ENCODE measurements around the gene SEPTIN10. TPM values are rescaled to one million over a fixed set of nuclear protein-coding genes. Genes with fewer than 3 reads are reported as not detected.

The SEPTIN10 gene
- total and polyA plus RNA-seq, 5 donors from 2014 or later: 1.1 to 5.6 (median 4.8) TPM

GRCh38 chr2:109500910-109501309, 112.9 kb downstream of the SEPTIN10 start:
- H3K9me3 ChIP-seq (ENCODE audit: control insufficient read depth in 2 of 2, low read length in 2 of 2): no peaks in the 10 kb centered on the region
- ATAC-seq (ENCODE audit: low read depth in 2 of 2) (no peak), DNase-seq (no peak)
- H3K36me3 Mint-ChIP-seq: peaks cover 6% of the 10 kb centered on the region
- H3K4me1 Mint-ChIP-seq: no peaks in the 10 kb centered on the region
- no peak overlapping the region for H3K4me3 ChIP-seq (ENCODE audit: low read depth, low read length)
- peaks cover 0 to 2% (median 0%) of the 10 kb centered on the region in 7 donors for H3K9me3 Mint-ChIP-seq
- H3K36me3 ChIP-seq (ENCODE audit: control insufficient read depth, insufficient read depth, low read length): no peaks in the 10 kb centered on the region
- H3K4me3 Mint-ChIP-seq: no peak overlapping the region
- H3K27me3 Mint-ChIP-seq: no peaks in the 10 kb centered on the region
- H3K27ac ChIP-seq (ENCODE audit: insufficient read depth, low read length, poor library complexity, severe bottlenecking): no peak overlapping the region
- H3K4me1 ChIP-seq (ENCODE audit: control insufficient read depth, insufficient read depth, low read length, poor library complexity, severe bottlenecking): no peaks in the 10 kb centered on the region
- no peaks in the 10 kb centered on the region for H3K27me3 ChIP-seq (ENCODE audit: control insufficient read depth, insufficient read depth, low read length)
- H3K27ac Mint-ChIP-seq: no peak overlapping the region

GRCh38 chr2:109499566-109499965, 114.2 kb downstream of the SEPTIN10 start:
- Histone ChIP-seq H3K27ac (ENCODE audit: insufficient read depth, low read length, poor library complexity, severe bottlenecking) (no peak overlapping the region), H3K4me3 (ENCODE audit: low read depth, low read length) (no peak overlapping the region), H3K36me3 (ENCODE audit: control insufficient read depth, insufficient read depth, low read length) (no peaks in the 10 kb centered on the region), H3K4me1 (ENCODE audit: control insufficient read depth, insufficient read depth, low read length, poor library complexity, severe bottlenecking) (no peaks in the 10 kb centered on the region), H3K9me3 (ENCODE audit: control insufficient read depth in 2 of 2, low read length in 2 of 2) (no peaks in the 10 kb centered on the region), H3K27me3 (ENCODE audit: control insufficient read depth, insufficient read depth, low read length) (no peaks in the 10 kb centered on the region)
- Mint-ChIP-seq H3K4me3 (no peak overlapping the region), H3K27ac (peak overlapping the region in 1 of 3 donors; percentile 55), H3K9me3 (peaks cover 0 to 2% (median 0%) of the 10 kb centered on the region in 7 donors), H3K4me1 (no peaks in the 10 kb centered on the region), H3K27me3 (no peaks in the 10 kb centered on the region), H3K36me3 (peaks cover 6% of the 10 kb centered on the region)
- DNase-seq: no peak
- no peak for ATAC-seq (ENCODE audit: low read depth in 2 of 2)

- Mint-ChIP-seq H3K27ac (peak overlapping the region in 1 of 3 donors; percentile 88), H3K27me3 (no peaks in the 10 kb centered on the region)
- peak in 1 of 2 donors; percentile 25 for ATAC-seq (ENCODE audit: low read depth in 2 of 2)
Observed at GRCh38 chr2:109498906-109499305, 114.9 kb downstream of the SEPTIN10 start.

GRCh38 chr2:109497911-109498870, 115.6 kb downstream of the SEPTIN10 start:
- Histone ChIP-seq H3K27me3 (ENCODE audit: control insufficient read depth, insufficient read depth, low read length) (no peaks in the 10 kb centered on the region), H3K9me3 (ENCODE audit: control insufficient read depth in 2 of 2, low read length in 2 of 2) (no peaks in the 10 kb centered on the region), H3K27ac (ENCODE audit: insufficient read depth, low read length, poor library complexity, severe bottlenecking) (no peak overlapping the region), H3K4me1 (ENCODE audit: control insufficient read depth, insufficient read depth, low read length, poor library complexity, severe bottlenecking) (no peaks in the 10 kb centered on the region), H3K4me3 (ENCODE audit: low read depth, low read length) (no peak overlapping the region), H3K36me3 (ENCODE audit: control insufficient read depth, insufficient read depth, low read length) (no peaks in the 10 kb centered on the region)
- DNase-seq (no peak), ATAC-seq (ENCODE audit: low read depth in 2 of 2) (no peak)
- no peaks in the 10 kb centered on the region for H3K4me1 Mint-ChIP-seq
- H3K27me3 Mint-ChIP-seq: no peaks in the 10 kb centered on the region
- peaks cover 0 to 2% (median 0%) of the 10 kb centered on the region in 7 donors for H3K9me3 Mint-ChIP-seq
- peak overlapping the region in 2 of 3 donors; percentile 81 to 88 for H3K27ac Mint-ChIP-seq
- H3K36me3 Mint-ChIP-seq: peaks cover 6% of the 10 kb centered on the region
- no peak overlapping the region for H3K4me3 Mint-ChIP-seq

More at GRCh38 chr2:109498906-109499305, 114.9 kb downstream of the SEPTIN10 start:
- Histone ChIP-seq H3K9me3 (ENCODE audit: control insufficient read depth in 2 of 2, low read length in 2 of 2) (no peaks in the 10 kb centered on the region), H3K27me3 (ENCODE audit: control insufficient read depth, insufficient read depth, low read length) (no peaks in the 10 kb centered on the region), H3K4me1 (ENCODE audit: control insufficient read depth, insufficient read depth, low read length, poor library complexity, severe bottlenecking) (no peaks in the 10 kb centered on the region), H3K27ac (ENCODE audit: insufficient read depth, low read length, poor library complexity, severe bottlenecking) (no peak overlapping the region), H3K4me3 (ENCODE audit: low read depth, low read length) (no peak overlapping the region), H3K36me3 (ENCODE audit: control insufficient read depth, insufficient read depth, low read length) (no peaks in the 10 kb centered on the region)
- H3K36me3 Mint-ChIP-seq: peaks cover 6% of the 10 kb centered on the region
- peaks cover 0 to 2% (median 0%) of the 10 kb centered on the region in 7 donors for H3K9me3 Mint-ChIP-seq
- no peaks in the 10 kb centered on the region for H3K4me1 Mint-ChIP-seq
- no peak for DNase-seq
- H3K4me3 Mint-ChIP-seq: no peak overlapping the region

- H3K4me3 Mint-ChIP-seq: no peak overlapping the region
- ATAC-seq (ENCODE audit: low read depth in 2 of 2): no peak
- Histone ChIP-seq H3K36me3 (ENCODE audit: control insufficient read depth, insufficient read depth, low read length) (no peaks in the 10 kb centered on the region), H3K27me3 (ENCODE audit: control insufficient read depth, insufficient read depth, low read length) (no peaks in the 10 kb centered on the region), H3K4me3 (ENCODE audit: low read depth, low read length) (no peak overlapping the region), H3K9me3 (ENCODE audit: control insufficient read depth in 2 of 2, low read length in 2 of 2) (no peaks in the 10 kb centered on the region), H3K4me1 (ENCODE audit: control insufficient read depth, insufficient read depth, low read length, poor library complexity, severe bottlenecking) (no peaks in the 10 kb centered on the region), H3K27ac (ENCODE audit: insufficient read depth, low read length, poor library complexity, severe bottlenecking) (no peak overlapping the region)
- H3K36me3 Mint-ChIP-seq: peaks cover 6% of the 10 kb centered on the region
- H3K9me3 Mint-ChIP-seq: no peaks in the 10 kb centered on the region
- no peaks in the 10 kb centered on the region for H3K27me3 Mint-ChIP-seq
- no peak overlapping the region for H3K27ac Mint-ChIP-seq
- no peaks in the 10 kb centered on the region for H3K4me1 Mint-ChIP-seq
- no peak for DNase-seq
Observed at GRCh38 chr2:109497463-109497862, 116.3 kb downstream of the SEPTIN10 start.

GRCh38 chr2:109494351-109494750, 119.4 kb downstream of the SEPTIN10 start:
- Histone ChIP-seq H3K9me3 (ENCODE audit: control insufficient read depth in 2 of 2, low read length in 2 of 2) (no peaks in the 10 kb centered on the region), H3K4me3 (ENCODE audit: low read depth, low read length) (no peak overlapping the region), H3K4me1 (ENCODE audit: control insufficient read depth, insufficient read depth, low read length, poor library complexity, severe bottlenecking) (no peaks in the 10 kb centered on the region), H3K27ac (ENCODE audit: insufficient read depth, low read length, poor library complexity, severe bottlenecking) (no peak overlapping the region), H3K36me3 (ENCODE audit: control insufficient read depth, insufficient read depth, low read length) (no peaks in the 10 kb centered on the region), H3K27me3 (ENCODE audit: control insufficient read depth, insufficient read depth, low read length) (no peaks in the 10 kb centered on the region)
- H3K4me3 Mint-ChIP-seq: no peak overlapping the region
- H3K4me1 Mint-ChIP-seq: no peaks in the 10 kb centered on the region
- H3K27ac Mint-ChIP-seq: no peak overlapping the region
- no peak for DNase-seq
- ATAC-seq (ENCODE audit: low read depth in 2 of 2): no peak
- H3K9me3 Mint-ChIP-seq: no peaks in the 10 kb centered on the region
- peaks cover 6% of the 10 kb centered on the region for H3K36me3 Mint-ChIP-seq
- H3K27me3 Mint-ChIP-seq: no peaks in the 10 kb centered on the region

GRCh38 chr2:109493176-109493935, 120.4 kb downstream of the SEPTIN10 start:
- Mint-ChIP-seq H3K9me3 (no peaks in the 10 kb centered on the region), H3K27me3 (no peaks in the 10 kb centered on the region), H3K27ac (no peak overlapping the region), H3K36me3 (peaks cover 6% of the 10 kb centered on the region), H3K4me3 (no peak overlapping the region), H3K4me1 (no peaks in the 10 kb centered on the region)
- no peaks in the 10 kb centered on the region for H3K9me3 ChIP-seq (ENCODE audit: control insufficient read depth in 2 of 2, low read length in 2 of 2)
- H3K36me3 ChIP-seq (ENCODE audit: control insufficient read depth, insufficient read depth, low read length): no peaks in the 10 kb centered on the region
- H3K4me1 ChIP-seq (ENCODE audit: control insufficient read depth, insufficient read depth, low read length, poor library complexity, severe bottlenecking): no peaks in the 10 kb centered on the region
- ATAC-seq (ENCODE audit: low read depth in 2 of 2) (no peak), DNase-seq (no peak)
- H3K4me3 ChIP-seq (ENCODE audit: low read depth, low read length): no peak overlapping the region
- no peak overlapping the region for H3K27ac ChIP-seq (ENCODE audit: insufficient read depth, low read length, poor library complexity, severe bottlenecking)
- no peaks in the 10 kb centered on the region for H3K27me3 ChIP-seq (ENCODE audit: control insufficient read depth, insufficient read depth, low read length)
